K562 (cell line): ENCODE measurements around the gene ADAMTS15. TPM values are rescaled to one million over a fixed set of nuclear protein-coding genes. Genes with fewer than 3 reads are reported as not detected.

Experiments
- BACH1 ChIP-seq: fragments of 200-800 bp; sonication (Bioruptor generic); IDR thresholded peaks from 2 replicates; pipeline ENCODE4 v1.6.1; 2016; ENCODE audit warnings: missing genetic modification characterization, missing compliant biosample characterization
- CHD7 ChIP-seq: fragments of 200-600 bp; sonication (generic); IDR thresholded peaks from one replicate; pipeline ENCODE4 v1.6.1; 2012; ENCODE audit warnings: mild to moderate bottlenecking, low read depth, low read length, inconsistent platforms
- DMBX1 ChIP-seq: fragments of 250-450 bp; sonication (Bioruptor Pico); IDR thresholded peaks from 2 replicates; pipeline ENCODE4 v1.8.0; 2022; ENCODE audit warnings: inconsistent platforms, mild to moderate bottlenecking, moderate library complexity, borderline replicate concordance
- PPARD ChIP-seq: fragments of 250-450 bp; sonication (Bioruptor Pico); IDR thresholded peaks from 2 replicates; pipeline ENCODE4 v1.8.0; 2022; ENCODE audit warnings: inconsistent platforms, mild to moderate bottlenecking, moderate library complexity
- XRCC4 ChIP-seq: IDR thresholded peaks from one replicate; pipeline ENCODE4 v1.6.1; 2011; ENCODE audit not compliant: insufficient read depth, insufficient read length; ENCODE audit errors: extremely low read depth
- ZBTB12 ChIP-seq: fragments of 250-450 bp; sonication (Bioruptor Pico); IDR thresholded peaks from 2 replicates; pipeline ENCODE4 v1.4.0; 2020
- polyA plus RNA-seq, 8 experiments: library from polyadenylated mRNA; depleted of rRNA in 4 of 8; stranded (reverse) in 5 of 8; unstranded in 3 of 8; fragments of >200 nt; fragmentation: Nextera tagmentation in 2 of 8; fragmentation: Illumina TruSeq in 1 of 8; extraction: Ambion mirVana in 2 of 8; extraction: Trizol in 1 of 8; gene quantifications; 2 replicates each; pipeline versions ENCODE4 v1.2.1 to v1.2.3, GENCODE V29; 2011 to 2014; ENCODE audit warnings: inconsistent platforms in 1 of 8, missing spikeins in 1 of 8
- total RNA-seq, 7 experiments: library from RNA; depleted of rRNA in 6 of 7; stranded (reverse); fragments of >200 nt in 6 of 7; fragmentation: Illumina TruSeq in 2 of 7; extraction: Trizol in 2 of 7; gene quantifications; 2 replicates each; pipeline versions ENCODE4 v1.2.1 to v1.2.3, GENCODE V29; 2011 to 2021; ENCODE audit warnings: low replicate concordance in 1 of 7

ADAMTS15 gene
- total and polyA plus RNA-seq, 9 of the 15 experiments (the other 6 are each of a cell fraction or from before 2014, with no cell fraction given), result 0.04 TPM; not detected in 8

GRCh38 chr11:130489716-130490115 is 41.3 kb downstream of the ADAMTS15 start (continued):
- no peak for TF ChIP-seq CHD7
- TF ChIP-seq ZBTB12 (CRISPR knock-in tag), result no peak
- no peak for TF ChIP-seq PPARD (CRISPR knock-in tag)
- TF ChIP-seq DMBX1, result no peak
- no peak for TF ChIP-seq XRCC4
- no peak for TF ChIP-seq BACH1
